NT2/D1 (cell line): Measurements from ENCODE around the gene SHOC1.

Experiments
- SUZ12 ChIP-seq: IDR thresholded peaks from 2 replicates; pipeline ENCODE4 v1.6.1; 2011; ENCODE audit not compliant: insufficient read length, insufficient read depth; ENCODE audit errors: extremely low read depth
- YY1 ChIP-seq: IDR thresholded peaks from 2 replicates; pipeline ENCODE4 v1.6.1; 2011; ENCODE audit not compliant: insufficient read length, insufficient read depth

- TF ChIP-seq SUZ12, result no peak
- no peak for TF ChIP-seq YY1
These were observed 36.8 kb upstream of the SHOC1 start for GRCh38 chr9:111831371-111832108.
